Measurements from ENCODE around the gene PTH2R. TPM values are rescaled to one million over a fixed set of nuclear protein-coding genes. Genes with fewer than 3 reads are reported as not detected.
"Not testable (repeated sequence)": the region's sequence is repeated elsewhere in the genome, so short reads cannot be mapped to it uniquely, and the experiment has no call there.

PTH2R gene
- total RNA-seq, 4 donors from 2014 or later, result not detected

DNA sequence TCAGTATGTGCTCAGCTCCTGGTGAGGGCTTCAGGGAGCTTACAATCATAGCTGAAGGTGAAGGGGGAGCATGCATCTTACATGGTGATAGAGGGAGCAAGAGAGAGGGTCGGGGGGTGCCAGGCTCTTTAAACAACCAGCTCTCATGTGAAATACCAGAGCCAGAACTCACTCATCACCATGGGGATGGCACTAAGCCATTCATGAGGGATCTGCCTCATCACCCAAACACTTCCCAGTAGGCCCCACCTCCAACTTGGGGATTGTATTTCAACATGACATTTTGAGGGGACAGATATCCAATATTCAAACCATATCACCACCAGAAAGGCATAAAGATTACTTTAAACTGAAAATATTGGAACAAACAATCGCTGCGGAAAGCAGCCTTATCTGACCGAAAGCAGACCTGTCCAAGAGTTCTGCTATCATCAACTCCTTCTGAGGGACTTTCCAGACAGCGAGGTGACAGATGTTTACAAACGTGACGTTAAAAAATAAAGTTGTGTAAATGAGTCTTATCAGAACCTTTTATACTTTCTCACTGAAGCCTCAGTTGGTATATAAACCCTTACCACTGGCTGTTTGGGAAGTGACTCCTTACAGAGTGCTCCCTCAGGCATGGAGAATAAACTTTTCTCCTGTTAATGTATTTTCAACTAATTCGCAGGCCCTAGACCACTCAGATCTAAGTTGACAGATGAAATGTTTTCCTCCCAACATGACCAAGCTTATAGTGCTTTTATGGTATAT is 35.5 kb upstream of the PTH2R start:
- H3K27ac ChIP-seq, result no peak overlapping the region
- no peak overlapping the region for H3K4me3 ChIP-seq
- no peak for DNase-seq
- no peak for TF ChIP-seq POLR2A (IDR thresholded peaks at IDR 0.05)
- TF ChIP-seq, protein P1, sequence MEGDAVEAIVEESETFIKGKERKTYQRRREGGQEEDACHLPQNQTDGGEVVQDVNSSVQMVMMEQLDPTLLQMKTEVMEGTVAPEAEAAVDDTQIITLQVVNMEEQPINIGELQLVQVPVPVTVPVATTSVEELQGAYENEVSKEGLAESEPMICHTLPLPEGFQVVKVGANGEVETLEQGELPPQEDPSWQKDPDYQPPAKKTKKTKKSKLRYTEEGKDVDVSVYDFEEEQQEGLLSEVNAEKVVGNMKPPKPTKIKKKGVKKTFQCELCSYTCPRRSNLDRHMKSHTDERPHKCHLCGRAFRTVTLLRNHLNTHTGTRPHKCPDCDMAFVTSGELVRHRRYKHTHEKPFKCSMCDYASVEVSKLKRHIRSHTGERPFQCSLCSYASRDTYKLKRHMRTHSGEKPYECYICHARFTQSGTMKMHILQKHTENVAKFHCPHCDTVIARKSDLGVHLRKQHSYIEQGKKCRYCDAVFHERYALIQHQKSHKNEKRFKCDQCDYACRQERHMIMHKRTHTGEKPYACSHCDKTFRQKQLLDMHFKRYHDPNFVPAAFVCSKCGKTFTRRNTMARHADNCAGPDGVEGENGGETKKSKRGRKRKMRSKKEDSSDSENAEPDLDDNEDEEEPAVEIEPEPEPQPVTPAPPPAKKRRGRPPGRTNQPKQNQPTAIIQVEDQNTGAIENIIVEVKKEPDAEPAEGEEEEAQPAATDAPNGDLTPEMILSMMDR (IDR thresholded peaks at IDR 0.05), result no peak
- no peaks in the 10 kb centered on the region for H3K36me3 ChIP-seq
- H3K9me3 ChIP-seq, result no peaks in the 10 kb centered on the region
- H3K4me1 ChIP-seq, result no peaks in the 10 kb centered on the region
- H3K27me3 ChIP-seq, result no peaks in the 10 kb centered on the region

DNA sequence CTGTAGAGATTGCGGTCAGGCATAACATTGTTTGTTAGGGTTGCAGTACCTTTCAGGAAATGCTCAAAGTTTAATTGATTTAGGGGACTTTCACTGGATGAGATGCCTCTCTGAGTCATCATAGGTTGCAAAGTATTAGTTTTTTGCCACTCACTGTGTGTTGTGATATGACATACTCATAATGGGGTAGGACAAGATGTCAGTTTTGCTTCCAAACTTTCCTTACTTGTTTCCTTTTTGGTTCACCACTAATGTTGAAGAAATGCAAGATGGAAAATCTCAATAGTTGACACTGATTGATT is 35.0 kb upstream of the PTH2R start:
- DNase-seq, result no peak
- TF ChIP-seq POLR2A (IDR thresholded peaks at IDR 0.05), result no peak
- TF ChIP-seq, protein P1 (IDR thresholded peaks at IDR 0.05), result no peak
- Histone ChIP-seq H3K27ac (no peak overlapping the region), H3K4me3 (no peak overlapping the region), H3K27me3 (no peaks in the 10 kb centered on the region), H3K4me1 (no peaks in the 10 kb centered on the region), H3K36me3 (no peaks in the 10 kb centered on the region), H3K9me3 (no peaks in the 10 kb centered on the region)

DNA sequence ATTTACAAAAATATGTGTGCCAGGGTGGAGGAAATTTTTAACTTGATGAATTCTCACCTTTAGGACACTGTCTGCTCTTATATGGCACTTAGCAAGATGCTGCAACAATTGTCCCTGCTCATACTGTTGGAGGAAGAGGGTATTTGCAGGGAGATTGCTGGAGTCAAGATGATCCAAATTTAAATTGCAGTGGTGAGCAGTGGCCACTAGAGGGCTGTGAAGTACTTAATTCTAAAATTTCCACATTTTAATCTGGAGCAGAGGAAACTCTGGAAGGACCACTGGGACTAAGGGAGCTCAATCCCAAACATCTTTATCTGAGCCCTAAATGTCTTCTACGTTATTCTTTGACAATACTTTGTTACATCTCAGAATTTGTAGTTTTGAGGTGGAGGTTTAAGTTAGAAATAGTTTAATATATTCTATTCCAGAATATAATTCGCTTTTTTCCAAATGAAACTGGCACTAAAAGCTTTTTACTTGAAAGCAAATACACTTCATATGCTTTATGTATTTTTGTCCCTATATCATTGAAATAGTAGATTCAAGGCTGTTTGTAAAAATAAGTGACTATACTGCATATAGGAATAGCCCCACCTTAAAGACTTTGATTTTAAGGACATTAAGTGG is 33.0 kb upstream of the PTH2R start:
- TF ChIP-seq POLR2A (IDR thresholded peaks at IDR 0.05), result no peak
- TF ChIP-seq, protein P1 (IDR thresholded peaks at IDR 0.05), result peak; percentile 50 to 82 (median 68)
- H3K9me3 ChIP-seq, result no peaks in the 10 kb centered on the region
- peak in 1 of 3 donors; percentile 78 for DNase-seq
- H3K4me3 ChIP-seq, result no peak overlapping the region
- no peaks in the 10 kb centered on the region for H3K36me3 ChIP-seq
- H3K4me1 ChIP-seq, result no peaks in the 10 kb centered on the region
- H3K27ac ChIP-seq, result no peak overlapping the region
- H3K27me3 ChIP-seq, result no peaks in the 10 kb centered on the region

DNA sequence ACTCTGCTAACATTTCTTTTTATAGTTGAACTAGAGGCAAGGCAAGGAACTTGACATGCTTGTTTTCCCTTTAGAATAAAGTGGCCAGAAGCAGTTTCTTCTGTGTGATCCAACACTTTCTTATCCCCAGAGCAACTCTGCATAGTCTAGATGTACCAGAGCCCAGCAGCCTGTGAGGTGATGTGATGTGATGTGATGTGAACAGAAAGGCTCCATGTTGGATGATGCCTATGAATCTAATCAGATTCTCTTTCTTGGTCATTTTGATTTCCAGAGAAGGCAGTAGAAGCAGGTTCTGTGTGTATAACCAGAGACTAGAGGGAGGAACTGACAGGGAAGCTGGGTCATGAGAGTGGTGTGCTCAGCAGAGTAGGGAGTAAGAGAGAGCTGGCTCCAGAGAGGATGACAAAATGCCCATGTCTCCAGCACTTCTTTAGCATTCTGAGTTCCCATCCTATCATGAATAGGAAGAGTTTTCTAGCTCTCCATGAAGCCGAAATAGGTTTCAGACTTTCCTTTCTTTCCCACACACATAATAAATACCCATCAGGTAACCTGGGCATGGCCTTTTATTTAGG is 31.0 kb upstream of the PTH2R start:
- no peak for TF ChIP-seq POLR2A (IDR thresholded peaks at IDR 0.05)
- TF ChIP-seq, protein P1 (IDR thresholded peaks at IDR 0.05), result no peak
- H3K9me3 ChIP-seq, result no peaks in the 10 kb centered on the region
- H3K27ac ChIP-seq, result no peak overlapping the region
- no peaks in the 10 kb centered on the region for H3K27me3 ChIP-seq
- no peak overlapping the region for H3K4me3 ChIP-seq
- no peak for DNase-seq
- no peaks in the 10 kb centered on the region for H3K36me3 ChIP-seq
- no peaks in the 10 kb centered on the region for H3K4me1 ChIP-seq

DNA sequence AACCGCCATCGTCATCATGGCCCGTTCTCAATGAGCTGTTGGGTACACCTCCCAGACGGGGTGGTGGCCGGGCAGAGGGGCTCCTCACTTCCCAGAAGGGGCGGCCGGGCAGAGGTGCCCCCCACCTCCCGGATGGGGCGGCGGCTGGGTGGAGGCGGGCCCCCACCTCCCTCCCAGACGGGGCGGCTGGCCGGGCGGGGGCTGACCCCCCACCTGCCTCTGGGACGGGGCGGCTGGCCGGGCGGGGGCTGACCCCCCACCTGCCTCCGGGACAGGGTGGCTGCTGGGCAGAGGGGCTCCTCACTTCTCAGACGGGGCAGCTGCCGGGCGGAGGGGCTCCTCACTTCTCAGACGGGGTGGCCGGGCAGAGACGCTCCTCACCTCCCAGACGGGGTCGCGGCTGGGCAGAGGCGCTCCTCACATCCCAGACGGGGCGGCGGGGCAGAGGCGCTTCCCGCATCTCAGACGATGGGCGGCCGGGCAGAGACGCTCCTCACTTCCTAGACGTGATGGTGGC is 29.2 kb upstream of the PTH2R start:
- DNase-seq, H3K4me3 ChIP-seq, H3K9me3 ChIP-seq, H3K27me3 ChIP-seq, H3K36me3 ChIP-seq, H3K27ac ChIP-seq, H3K4me1 ChIP-seq: not testable (repeated sequence)

DNA sequence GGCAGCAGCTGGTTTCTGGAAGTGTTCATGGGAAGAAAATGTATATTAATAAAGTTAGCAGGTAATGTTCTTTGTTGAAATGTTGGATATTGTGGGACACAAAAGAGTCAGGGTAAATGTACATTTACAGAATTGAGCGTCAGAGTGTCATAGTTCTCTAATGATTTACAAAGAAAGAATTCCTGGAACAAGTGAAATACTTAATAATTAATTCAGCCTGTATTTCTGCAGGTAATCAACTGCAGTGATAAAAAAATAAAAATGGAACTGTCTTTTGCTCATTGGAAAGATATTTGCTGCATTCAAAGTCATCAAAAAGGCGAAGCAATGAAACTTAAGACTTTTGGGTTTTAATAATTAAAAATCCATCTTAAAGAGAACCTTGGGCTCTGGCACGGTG is 27.4 kb upstream of the PTH2R start:
- Histone ChIP-seq H3K9me3 (no peaks in the 10 kb centered on the region), H3K27ac (no peak overlapping the region), H3K4me3 (no peak overlapping the region), H3K36me3 (no peaks in the 10 kb centered on the region), H3K4me1 (no peaks in the 10 kb centered on the region), H3K27me3 (no peaks in the 10 kb centered on the region)
- DNase-seq, result no peak
- TF ChIP-seq POLR2A (IDR thresholded peaks at IDR 0.05), result no peak

Data from Peyer's patch (tissue), 4 donors.